Gastroesophageal sphincter (tissue), 3 donors: ENCODE results near the gene COIL.

Experiments used
- CTCF ChIP-seq, 4 experiments: fragments of 200-600 bp in 2 of 4; fragments of 450-650 bp in 2 of 4; sonication (generic) in 1 of 4; IDR thresholded peaks; one replicate each; pipeline ENCODE4 v1.5.1; 2017 to 2019; ENCODE audit warnings: antibody characterized with exemption in 4 of 4, mild to moderate bottlenecking in 2 of 4, moderate library complexity in 2 of 4
- POLR2A ChIP-seq, 2 donors: fragments of 450-650 bp; IDR thresholded peaks; one replicate each; pipeline ENCODE4 v1.6.1; 2017; ENCODE audit warnings: antibody characterized with exemption in 2 of 2, mild to moderate bottlenecking in 2 of 2, moderate library complexity in 1 of 2

GRCh38 chr17:56918916-56919315 lies 41.9 kb downstream of the COIL start:
- TF ChIP-seq CTCF (IDR thresholded peaks at IDR 0.05) = no peak
- no peak for TF ChIP-seq POLR2A (IDR thresholded peaks at IDR 0.05)
